Retinal pigment epithelial cell (primary cell): Measurements from ENCODE around the gene RAMP3.
"Not testable (repeated sequence)": the region's sequence is repeated elsewhere in the genome, so short reads cannot be mapped to it uniquely, and the experiment has no call there.

Experiments
- DNase-seq: peaks from one replicate; pipeline ENCODE4 v3.0.0-alpha.2; 2010; ENCODE audit warnings: low read depth
- H3K4me3 ChIP-seq: 2 replicates; pipeline ENCODE4 v1.5.1; 2011; ENCODE audit warnings: mild to moderate bottlenecking, low read length, control low read depth, moderate library complexity
- TF ChIP-seq, protein P1 (sequence below): conservative IDR thresholded peaks from 2 replicates; pipeline ENCODE4 v1.5.1; 2011; ENCODE audit warnings: low read depth, low read length, control low read depth, inconsistent platforms

RAMP3 gene

DNA sequence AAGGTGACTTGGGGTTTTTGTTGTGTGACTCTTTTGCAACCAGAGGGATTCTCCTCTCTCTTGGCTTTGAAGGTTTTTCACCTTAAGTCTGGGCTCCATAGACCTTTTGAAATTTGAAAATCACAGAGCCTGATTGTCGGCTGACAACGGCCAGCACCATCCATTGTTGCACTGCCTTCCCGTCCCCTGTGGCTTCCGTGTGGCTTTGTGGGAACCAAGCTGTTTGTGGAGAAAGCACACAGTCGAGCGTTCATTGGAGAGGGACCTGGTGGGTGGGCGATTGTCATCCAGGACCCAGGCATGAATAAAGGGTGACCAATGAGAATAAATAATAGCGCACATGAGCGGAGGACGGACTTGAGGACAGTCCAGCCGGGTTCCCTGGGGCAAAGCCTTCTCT lies 7.4 kb upstream of the RAMP3 start:
- TF ChIP-seq, protein P1, sequence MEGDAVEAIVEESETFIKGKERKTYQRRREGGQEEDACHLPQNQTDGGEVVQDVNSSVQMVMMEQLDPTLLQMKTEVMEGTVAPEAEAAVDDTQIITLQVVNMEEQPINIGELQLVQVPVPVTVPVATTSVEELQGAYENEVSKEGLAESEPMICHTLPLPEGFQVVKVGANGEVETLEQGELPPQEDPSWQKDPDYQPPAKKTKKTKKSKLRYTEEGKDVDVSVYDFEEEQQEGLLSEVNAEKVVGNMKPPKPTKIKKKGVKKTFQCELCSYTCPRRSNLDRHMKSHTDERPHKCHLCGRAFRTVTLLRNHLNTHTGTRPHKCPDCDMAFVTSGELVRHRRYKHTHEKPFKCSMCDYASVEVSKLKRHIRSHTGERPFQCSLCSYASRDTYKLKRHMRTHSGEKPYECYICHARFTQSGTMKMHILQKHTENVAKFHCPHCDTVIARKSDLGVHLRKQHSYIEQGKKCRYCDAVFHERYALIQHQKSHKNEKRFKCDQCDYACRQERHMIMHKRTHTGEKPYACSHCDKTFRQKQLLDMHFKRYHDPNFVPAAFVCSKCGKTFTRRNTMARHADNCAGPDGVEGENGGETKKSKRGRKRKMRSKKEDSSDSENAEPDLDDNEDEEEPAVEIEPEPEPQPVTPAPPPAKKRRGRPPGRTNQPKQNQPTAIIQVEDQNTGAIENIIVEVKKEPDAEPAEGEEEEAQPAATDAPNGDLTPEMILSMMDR: no peak
- H3K4me3 ChIP-seq: no peak overlapping the region
- DNase-seq: no peak

DNA sequence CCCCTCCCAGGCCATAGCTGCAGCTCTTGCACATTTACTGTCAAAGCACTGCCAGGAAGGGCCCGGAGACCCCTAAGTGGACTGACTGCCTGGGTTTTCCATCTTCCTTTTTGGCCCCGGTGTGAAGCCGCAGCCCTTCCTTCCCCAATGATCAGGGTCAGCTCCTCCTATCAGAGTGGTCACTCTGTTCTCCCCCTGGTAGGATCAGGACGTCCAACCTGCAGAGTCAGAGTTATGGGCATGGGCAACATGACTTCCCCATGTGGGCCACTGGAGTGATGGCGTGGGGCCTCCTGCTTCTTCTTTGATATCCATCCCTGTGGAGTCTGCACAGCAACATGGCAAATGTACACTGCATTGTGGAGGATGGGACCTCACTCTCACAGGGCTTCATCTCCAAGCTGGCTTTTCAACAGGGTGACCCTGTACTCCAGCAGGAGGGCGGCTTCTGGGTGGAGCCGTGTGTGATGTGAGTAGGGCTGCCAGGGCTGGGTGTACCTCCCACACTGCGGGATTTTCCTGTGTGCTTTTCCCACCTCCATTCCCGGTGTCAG lies 6.4 kb upstream of the RAMP3 start:
- no peak for DNase-seq

DNA sequence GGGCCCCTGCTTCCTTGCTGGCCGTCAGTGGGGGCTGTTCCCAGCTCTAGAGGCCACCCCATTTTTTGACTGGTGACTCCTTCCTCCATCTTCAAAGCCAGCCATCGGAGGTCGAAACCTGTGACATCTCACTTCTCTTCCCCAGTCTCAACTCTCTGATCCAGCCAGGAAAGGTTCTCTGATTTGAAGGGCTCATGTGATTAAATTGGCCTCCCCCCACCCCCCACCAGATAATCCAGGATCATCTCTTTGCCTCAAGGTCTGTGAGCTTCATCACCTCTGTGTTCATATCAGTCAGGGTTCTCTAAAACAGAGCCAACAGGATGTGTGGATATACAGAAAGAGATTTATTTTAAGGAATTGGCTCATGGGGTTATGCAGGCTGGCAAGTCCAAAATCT lies 5.6 kb upstream of the RAMP3 start:
- TF ChIP-seq, protein P1: no peak
- no peak for DNase-seq
- H3K4me3 ChIP-seq: no peak overlapping the region

More for the DNA sequence above, 6.4 kb upstream of the RAMP3 start:
- no peak overlapping the region for H3K4me3 ChIP-seq
- TF ChIP-seq, protein P1: no peak

DNA sequence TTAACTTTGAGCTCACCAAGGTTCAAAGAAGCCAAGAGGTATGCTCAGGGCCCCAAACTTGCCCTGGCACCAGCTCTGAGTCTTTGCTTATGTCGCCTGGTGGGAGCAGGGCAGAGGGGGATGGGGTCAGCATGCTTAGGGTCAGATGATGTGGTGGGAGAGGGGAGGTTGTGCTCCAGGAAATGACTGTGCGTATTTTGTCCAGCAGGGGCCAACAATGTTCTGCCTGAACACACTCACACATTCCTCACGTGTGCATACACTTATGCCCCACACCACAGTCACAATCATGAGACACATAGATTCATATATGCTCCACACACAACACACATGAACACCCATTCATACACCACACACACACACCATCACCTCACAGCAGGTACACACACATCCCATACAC lies 4.4 kb upstream of the RAMP3 start:
- TF ChIP-seq, protein P1: peak; percentile 26
- H3K4me3 ChIP-seq: no peak overlapping the region
- DNase-seq: no peak

DNA sequence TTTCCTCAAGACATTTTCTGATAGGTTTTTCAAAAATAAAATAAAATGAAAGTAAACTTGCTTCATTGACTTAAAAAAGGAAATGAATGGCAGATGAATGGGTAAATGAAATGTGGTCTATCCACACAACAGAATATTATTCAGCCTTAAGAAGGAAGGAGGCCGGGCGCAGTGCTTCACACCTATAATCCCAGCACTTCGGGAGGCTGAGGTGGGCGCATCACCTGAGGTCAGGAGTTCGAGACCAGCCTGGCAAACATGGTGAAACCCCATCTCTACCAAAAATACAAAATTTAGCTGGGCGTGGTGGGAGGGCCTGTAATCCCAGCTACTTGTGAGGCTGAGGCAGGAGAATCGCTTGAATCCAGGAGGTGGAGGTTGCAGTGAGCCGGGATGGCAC lies 3.7 kb upstream of the RAMP3 start:
- DNase-seq, H3K4me3 ChIP-seq: not testable (repeated sequence)

DNA sequence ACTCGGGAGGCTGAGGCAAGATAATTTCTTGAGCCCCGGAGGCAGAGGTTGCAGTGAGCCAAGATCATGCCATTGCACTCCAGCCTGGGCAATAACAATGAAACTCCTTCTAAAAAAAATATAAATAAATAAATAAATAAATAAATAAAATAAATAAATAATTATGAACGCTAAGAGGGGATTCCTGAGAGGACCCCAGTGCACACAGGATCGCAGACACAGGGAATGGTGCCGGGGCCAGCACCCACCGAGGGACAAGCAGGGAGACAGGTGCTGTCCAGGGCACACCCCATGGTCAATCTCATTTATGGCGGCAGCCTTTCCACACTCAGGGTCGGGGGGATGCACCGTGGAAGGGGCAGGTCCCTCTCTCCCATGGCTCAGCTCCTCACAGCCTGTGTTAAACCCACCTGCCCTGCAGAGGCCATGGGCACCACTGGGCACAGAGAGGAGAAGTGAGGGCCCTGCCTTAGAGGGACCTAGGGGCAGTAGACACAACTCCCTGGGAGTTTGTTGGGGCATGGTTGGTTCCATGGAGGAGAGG lies 2.2 kb upstream of the RAMP3 start:
- no peak overlapping the region for H3K4me3 ChIP-seq
- TF ChIP-seq, protein P1: no peak
- no peak for DNase-seq

DNA sequence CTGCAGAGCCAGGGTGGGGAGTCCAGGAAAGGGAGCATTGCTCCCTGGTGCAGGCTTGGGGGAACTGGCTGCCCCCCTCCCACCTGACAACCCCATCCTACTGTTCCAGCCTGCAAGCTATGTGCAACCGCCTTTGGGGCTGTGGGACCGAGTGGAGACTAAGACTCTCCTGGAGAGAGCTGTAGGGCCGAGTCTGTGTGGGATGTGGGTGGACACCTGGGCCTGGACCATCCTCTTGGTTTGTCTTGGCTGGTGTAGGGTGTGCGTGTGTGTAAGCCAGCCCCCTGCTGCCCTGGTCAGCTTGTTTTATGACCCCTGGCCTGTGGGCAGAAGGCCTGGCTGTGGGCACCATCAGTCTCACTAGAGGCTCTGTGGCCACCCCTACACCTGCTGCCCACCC lies 1.6 kb upstream of the RAMP3 start:
- no peak overlapping the region for H3K4me3 ChIP-seq
- TF ChIP-seq, protein P1: no peak
- no peak for DNase-seq
